Thyroid gland (tissue), 4 donors: Measurements from ENCODE around the gene ARV1.

Experiments used
- POLR2A ChIP-seq, 2 donors: fragments of 450-650 bp; IDR thresholded peaks; one replicate each; pipeline ENCODE4 v1.6.1; 2017; ENCODE audit warnings: antibody characterized with exemption in 2 of 2, mild to moderate bottlenecking in 2 of 2, moderate library complexity in 1 of 2
- TF ChIP-seq, protein P1 (sequence below), 6 experiments: fragments of 200-600 bp in 3 of 6; fragments of 450-650 bp in 3 of 6; sonication (generic) in 3 of 6; IDR thresholded peaks; one replicate each; pipeline ENCODE4 v1.5.1; 2016 to 2019; ENCODE audit warnings: antibody characterized with exemption in 6 of 6, mild to moderate bottlenecking in 2 of 6, inconsistent platforms in 1 of 6, moderate library complexity in 1 of 6

DNA sequence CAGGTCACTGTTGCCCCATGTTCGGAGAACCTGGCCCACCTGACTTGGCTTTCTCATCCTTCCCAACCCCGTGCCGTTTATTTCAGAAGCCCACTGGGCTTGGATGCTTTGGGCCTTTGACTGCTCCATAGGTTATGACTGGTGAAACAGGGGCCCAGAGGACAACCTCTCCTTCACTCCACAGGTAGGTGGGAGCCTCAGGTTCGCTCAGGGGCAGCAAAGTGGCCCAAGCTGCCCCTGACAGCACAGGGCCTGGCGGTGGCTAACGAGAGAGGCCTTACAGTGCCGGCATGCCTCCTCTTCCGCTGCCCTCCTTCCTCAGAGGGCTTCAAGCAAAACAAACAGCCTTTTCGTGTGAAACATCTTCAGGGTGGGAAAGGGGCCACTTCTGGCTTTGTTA lies 44.3 kb downstream of the ARV1 start:
- TF ChIP-seq, protein P1, sequence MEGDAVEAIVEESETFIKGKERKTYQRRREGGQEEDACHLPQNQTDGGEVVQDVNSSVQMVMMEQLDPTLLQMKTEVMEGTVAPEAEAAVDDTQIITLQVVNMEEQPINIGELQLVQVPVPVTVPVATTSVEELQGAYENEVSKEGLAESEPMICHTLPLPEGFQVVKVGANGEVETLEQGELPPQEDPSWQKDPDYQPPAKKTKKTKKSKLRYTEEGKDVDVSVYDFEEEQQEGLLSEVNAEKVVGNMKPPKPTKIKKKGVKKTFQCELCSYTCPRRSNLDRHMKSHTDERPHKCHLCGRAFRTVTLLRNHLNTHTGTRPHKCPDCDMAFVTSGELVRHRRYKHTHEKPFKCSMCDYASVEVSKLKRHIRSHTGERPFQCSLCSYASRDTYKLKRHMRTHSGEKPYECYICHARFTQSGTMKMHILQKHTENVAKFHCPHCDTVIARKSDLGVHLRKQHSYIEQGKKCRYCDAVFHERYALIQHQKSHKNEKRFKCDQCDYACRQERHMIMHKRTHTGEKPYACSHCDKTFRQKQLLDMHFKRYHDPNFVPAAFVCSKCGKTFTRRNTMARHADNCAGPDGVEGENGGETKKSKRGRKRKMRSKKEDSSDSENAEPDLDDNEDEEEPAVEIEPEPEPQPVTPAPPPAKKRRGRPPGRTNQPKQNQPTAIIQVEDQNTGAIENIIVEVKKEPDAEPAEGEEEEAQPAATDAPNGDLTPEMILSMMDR (IDR thresholded peaks at IDR 0.05), result no peak
- no peak for TF ChIP-seq POLR2A (IDR thresholded peaks at IDR 0.05)
